ENCODE data around the gene MED14.

MED14 gene

DNA sequence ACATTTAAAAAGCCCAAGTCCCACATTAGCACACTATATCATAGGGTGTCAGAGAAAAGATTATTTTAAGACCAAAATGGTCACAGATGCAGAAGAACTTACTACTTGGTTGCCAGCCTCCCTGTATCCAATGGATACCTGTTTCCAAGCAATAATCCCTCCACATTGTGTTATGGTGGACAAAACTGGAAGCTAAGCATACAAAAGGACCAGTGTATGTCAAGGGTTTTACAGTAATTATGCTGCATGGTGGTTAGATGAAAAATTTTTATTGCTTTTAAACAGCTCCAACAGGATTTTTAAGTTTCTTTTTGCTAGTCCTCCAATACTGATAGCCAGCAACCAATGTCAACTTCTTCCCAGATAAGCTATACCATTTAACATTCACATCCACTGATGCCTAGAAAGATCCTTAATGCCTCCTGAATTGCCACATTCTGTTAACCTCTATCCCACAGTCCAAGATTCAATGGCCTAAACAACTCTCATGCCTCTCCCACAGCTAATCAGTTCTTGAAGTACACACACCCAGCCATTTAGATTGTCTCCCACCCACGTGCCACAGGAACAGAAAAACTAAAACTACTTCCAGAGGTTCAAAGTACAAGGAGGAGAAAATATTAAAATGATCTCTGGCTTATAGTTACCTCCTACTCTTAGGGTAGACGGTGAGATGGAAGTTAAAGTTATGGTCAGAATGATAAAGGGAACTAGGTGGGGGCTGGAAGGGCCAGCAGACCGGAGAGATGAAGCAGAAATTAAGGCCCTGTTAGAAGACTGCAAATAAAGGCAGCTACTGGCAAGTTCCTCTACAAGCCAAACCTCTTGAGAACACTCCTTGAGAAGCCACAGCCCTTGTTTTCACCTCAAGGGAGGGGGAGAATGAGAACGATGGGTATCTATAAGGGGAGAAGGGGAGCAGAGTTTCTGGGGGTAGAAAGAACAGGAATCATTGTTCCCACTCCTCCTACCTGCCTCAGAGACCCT is 5.5 kb downstream of the MED14 start:
- no peak for DNase-seq

- no peak for DNase-seq
Measured at GRCh38 chrX:40727581-40728252, 7.6 kb downstream of the MED14 start.

DNA sequence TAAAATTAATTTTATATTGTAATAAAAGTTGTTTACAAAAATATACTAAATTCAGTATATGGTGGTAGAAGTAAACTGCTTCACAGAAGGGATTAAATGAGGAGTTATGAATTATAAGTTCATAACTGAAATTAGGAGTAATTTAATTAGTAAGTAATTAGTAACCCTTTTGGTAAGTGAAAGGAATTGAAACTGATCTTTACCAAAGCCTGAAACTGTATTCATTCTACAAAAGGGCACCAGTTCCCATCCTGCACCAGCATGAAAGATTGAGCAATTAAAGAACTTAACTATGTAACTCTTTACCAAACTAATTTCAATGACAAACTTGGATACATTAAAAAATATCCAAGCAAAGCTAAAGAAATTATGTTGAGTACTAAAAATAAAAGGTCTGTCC is 8.2 kb downstream of the MED14 start:
- DNase-seq: no peak

- DNase-seq: no peak
Measured at GRCh38 chrX:40722930-40723329, 12.4 kb downstream of the MED14 start.

DNA sequence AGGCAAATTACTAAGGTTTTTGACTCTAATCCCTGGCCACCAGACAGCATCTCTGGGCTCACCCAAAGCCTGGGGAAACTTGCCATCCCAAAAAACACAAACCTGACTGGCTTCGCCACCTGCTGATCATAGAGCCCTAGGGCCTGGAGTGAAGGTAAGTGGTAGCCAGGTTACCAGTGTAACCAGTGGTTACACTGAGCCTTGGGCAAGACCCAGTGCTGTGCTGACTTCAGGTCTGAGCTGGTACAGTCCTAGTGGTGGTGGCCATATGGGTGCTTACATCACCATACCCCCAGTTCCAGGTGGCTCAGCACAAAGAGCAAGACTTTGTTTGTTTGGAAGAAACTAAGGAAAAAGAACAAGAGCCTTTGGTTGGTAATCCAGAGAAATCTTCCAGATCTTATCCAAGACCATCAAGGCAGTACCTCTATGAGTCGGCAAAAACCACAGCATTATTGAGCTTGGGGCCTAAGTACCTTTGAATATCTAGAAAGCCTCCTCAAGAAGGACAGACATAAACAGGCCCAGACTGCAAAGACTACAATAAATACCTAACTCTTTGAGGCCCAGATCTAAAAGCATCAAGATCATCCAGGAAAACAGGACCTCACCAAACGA is 13.7 kb downstream of the MED14 start:
- DNase-seq: no peak

DNA sequence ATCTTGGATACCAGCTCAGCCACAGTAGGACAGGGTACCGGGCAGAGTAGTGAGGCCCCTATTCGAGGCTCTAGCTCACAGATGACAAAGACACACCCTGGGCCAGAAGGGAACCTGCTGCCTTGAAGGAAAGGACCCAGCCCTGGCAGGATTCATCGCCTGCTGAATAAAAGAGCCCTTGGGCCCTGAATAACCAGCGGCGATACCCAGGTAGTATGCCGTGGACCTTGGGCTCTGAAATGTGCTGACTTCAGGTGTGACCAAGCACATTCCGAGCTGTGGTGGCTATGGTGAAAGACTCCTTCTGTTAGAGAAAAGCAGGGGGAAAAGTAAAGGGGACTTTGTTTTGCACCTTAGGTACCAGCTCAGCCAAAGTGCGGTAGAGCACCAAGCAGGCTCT is 14.6 kb downstream of the MED14 start:
- no peak for DNase-seq

- no peak for DNase-seq
Measured at GRCh38 chrX:40720339-40720738, 15.0 kb downstream of the MED14 start.

DNA sequence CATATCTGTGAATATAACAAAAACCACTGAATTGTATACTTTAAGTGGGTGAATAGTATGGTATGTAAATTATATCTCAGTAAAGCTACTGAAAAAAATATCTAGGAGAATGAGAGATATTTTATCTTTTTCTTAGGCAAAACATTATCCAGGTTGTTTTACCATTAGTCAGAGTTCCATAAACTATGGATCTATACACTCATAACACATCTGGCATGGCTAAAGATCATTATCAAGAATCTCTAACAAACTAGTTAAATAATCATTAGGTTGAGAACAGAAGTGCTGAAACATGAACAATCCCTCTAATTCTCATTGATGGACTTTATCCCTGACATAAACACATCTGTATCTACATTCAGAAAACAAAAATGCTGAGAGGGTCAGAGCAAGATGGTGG is 15.6 kb downstream of the MED14 start:
- no peak for DNase-seq

DNA sequence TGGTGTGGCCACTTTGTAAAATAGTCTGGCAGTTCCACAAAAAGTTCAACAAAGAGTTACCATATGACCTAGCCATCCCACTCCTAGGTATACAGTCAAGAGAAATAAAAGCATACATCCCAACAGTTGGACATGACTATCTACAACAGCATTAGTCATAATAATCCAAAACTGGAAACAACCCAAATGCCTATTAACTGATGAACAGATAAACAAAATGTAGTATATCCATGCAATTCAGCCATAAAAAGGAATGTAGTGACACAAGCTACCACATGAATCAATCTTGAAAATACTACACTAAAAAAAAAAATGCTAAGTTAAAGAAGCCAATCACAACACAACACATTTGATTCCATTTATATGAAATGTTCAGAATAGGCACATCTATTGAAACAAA is 16.1 kb downstream of the MED14 start:
- DNase-seq: no peak

GRCh38 chrX:40709395-40709794 is 25.9 kb downstream of the MED14 start:
- DNase-seq: no peak

DNA sequence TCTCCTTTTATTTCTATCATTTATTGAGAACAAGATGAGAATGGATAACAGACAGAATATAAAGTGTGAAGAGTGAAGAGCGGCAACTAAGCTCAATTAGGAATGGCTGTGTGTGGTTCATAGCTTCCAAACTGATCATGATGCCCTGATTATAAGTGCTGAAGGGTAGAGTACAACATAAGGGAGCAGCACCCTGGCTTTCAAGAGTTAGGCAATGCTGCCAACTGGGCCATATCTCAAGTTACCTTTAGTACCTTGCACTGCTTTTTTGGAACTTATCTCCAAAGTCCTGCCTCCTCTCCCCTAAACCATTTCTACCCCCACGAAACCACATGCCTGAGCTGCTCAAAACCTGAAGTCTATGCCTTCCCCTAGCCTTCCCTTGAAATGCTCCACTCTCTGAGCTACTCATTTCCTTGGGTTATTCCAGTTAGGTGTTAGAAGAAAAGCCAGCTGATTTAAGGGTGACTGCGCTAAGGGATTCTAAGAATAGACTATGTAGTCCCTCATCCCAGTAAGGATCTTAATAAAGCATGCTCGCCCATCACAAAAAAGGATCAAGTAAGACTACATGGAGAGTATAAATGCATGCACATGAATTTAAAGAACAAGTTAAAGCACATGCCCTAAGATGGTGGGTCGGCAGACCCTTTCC is 29.6 kb downstream of the MED14 start:
- no peak for DNase-seq

GRCh38 chrX:40700640-40701342 is 34.6 kb downstream of the MED14 start:
- no peak for DNase-seq

- no peak for DNase-seq
Measured at GRCh38 chrX:40698851-40699250, 36.5 kb downstream of the MED14 start.

- no peak for DNase-seq
Measured at GRCh38 chrX:40694802-40695201, 40.5 kb downstream of the MED14 start.

- no peak for DNase-seq
Measured at GRCh38 chrX:40688929-40689328, 46.4 kb downstream of the MED14 start.

DNA sequence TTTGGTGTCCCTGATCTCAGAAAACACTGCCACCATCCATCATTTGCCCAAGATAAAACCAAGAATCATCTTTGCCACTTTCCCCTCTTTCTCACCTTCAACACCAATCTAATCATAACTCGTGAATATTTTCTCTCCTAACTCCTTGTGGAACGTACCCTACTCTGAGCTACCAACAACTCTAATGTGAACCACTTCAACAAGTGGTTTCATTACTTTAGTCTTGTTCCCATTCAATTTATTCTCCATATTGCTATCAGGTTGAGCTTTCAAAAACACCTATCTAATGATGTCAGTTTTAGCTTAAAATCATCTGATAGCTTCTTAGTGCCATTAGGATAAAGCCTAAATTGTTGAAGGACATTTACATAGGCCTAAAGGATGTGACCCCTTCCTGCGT is 48.2 kb downstream of the MED14 start:
- DNase-seq: no peak

DNA sequence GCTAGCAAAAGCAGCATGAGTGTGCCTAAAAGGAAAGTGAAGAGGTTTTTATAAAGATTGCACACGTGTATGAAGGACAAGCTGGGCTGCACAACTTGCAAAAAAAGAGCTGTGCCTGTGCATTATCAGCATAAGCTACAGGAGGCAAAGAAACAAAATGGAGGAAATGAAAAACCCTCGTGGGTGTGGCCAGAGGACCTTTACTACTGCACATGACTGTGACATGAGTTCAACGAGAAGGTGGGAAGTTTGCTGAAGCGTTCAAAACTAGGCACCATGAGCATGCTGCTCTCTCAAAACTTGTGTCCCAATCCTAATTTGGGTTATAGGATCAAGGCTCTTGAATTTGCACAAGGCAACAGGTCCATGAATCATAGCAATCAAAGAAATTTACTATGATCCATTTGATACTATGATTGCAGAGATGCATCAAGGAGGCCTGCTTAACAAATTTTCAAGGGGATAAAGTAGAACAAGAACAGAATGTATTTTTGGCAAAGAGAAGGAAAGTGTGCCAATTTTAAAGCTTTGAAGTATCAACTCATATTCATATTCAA is 49.9 kb downstream of the MED14 start:
- no peak for DNase-seq

- DNase-seq: no peak
Measured at GRCh38 chrX:40684092-40684491, 51.2 kb downstream of the MED14 start.

DNA sequence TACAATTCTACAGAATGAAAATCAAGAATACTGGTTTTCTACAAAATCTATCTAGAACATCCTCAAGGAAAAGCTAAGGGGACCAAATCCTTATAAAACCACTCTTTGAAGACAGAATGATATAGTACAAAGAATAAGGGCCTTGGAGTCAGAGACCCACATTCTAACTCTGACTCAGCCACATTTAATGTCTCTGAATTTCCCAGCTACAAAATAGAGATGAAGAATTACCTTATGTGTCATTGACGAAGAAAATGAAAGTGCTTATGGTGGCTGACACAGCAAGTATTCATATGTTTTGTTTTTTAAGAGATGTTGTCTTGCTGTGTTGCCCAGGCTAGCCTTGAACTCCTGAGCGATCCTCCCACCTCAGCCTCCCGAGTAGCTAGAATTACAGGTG is 52.1 kb downstream of the MED14 start:
- DNase-seq: no peak

DNA sequence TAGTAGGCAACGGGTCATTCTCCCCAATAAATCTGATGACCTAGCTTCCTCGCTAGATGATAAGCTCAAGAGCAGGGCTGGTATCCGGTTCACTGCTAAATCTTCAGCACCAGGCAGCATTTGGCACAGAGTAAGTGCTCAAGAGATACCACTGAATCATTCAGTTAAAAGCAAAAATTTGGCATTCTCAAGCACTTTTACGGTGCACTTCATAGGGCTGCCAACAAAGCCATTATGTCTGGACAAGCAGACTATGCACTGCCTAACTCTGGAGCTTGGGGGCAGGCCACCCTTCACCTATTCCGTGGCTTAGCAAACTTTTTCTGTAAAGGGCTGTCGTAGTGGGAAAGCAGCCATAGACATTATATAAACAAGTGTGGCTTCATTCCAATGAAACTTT is 64.2 kb downstream of the MED14 start:
- no peak for DNase-seq

- DNase-seq: no peak
Measured at GRCh38 chrX:40663880-40664630, 71.3 kb downstream of the MED14 start.
